ENCODE results near the gene ZNF502. TPM values are rescaled to one million over a fixed set of nuclear protein-coding genes. Genes with fewer than 3 reads are reported as not detected.

The ZNF502 gene
- total RNA-seq (2022; extraction: Qiagen RNA extraction; ENCODE audit: low read depth) = 1.5 to 2.6 TPM (median 1.7 TPM) in 5 replicates

GRCh38 chr3:44712455-44713075, at the start of gene ZNF502:
TSS of gene ZNF502 (plus strand) at chr3:44712660. CDS start at chr3:44720262, 7,602 bp downstream.

GRCh38 chr3:44729384-44729910, 17.0 kb downstream of the ZNF502 start, which contains the start of gene ZNF501:
TSS of gene ZNF501 (plus strand) at chr3:44729635. CDS start at chr3:44734422, 4,787 bp downstream.

GRCh38 chr3:44761424-44762169, 49.1 kb downstream of the ZNF502 start, which contains the start of the genes KIAA1143 and KIF15:
TSS of gene KIAA1143 (minus strand) at chr3:44761619. CDS start at chr3:44761602, 17 bp downstream.
TSS of gene KIF15 (plus strand) at chr3:44761794. CDS start at chr3:44761866, 72 bp downstream.

Other genes starting within 250 kb of the ZNF502 start
- gene ZNF445, start 235.0 kb upstream of the ZNF502 start, total RNA-seq (2022; extraction: Qiagen RNA extraction; ENCODE audit: low read depth) = 2.5 to 3.6 TPM (median 3.2 TPM) in 5 replicates
- not detected in 5 replicates for gene ZKSCAN7, start 157.5 kb upstream of the ZNF502 start, total RNA-seq (2022; extraction: Qiagen RNA extraction; ENCODE audit: low read depth)
- gene ZNF660, start 127.7 kb upstream of the ZNF502 start, total RNA-seq (2022; extraction: Qiagen RNA extraction; ENCODE audit: low read depth) = not detected in 5 replicates
- 1.5 to 2.1 TPM (median 1.9 TPM) in 5 replicates for gene ZNF197, start 87.6 kb upstream of the ZNF502 start, total RNA-seq (2022; extraction: Qiagen RNA extraction; ENCODE audit: low read depth)
- gene ZNF35, start 63.9 kb upstream of the ZNF502 start, total RNA-seq (2022; extraction: Qiagen RNA extraction; ENCODE audit: low read depth) = 4.9 to 7.6 TPM (median 5.8 TPM) in 5 replicates
- not detected in 5 replicates for gene ZNF501, start 17.0 kb downstream of the ZNF502 start, total RNA-seq (2022; extraction: Qiagen RNA extraction; ENCODE audit: low read depth)
- gene KIAA1143, start 49.0 kb downstream of the ZNF502 start, total RNA-seq (2022; extraction: Qiagen RNA extraction; ENCODE audit: low read depth) = 9.0 to 19.0 TPM (median 16.4 TPM) in 5 replicates
- 8.6 to 10.2 TPM (median 9.1 TPM) in 5 replicates for gene KIF15, start 49.1 kb downstream of the ZNF502 start, total RNA-seq (2022; extraction: Qiagen RNA extraction; ENCODE audit: low read depth)
- gene TMEM42, start 149.3 kb downstream of the ZNF502 start, total RNA-seq (2022; extraction: Qiagen RNA extraction; ENCODE audit: low read depth) = 7.3 to 10.1 TPM (median 9.7 TPM) in 5 replicates
- 0.05 to 0.09 TPM (median 0.07 TPM) in 3 of 5 replicates, not detected in the others for gene TGM4, start 161.9 kb downstream of the ZNF502 start, total RNA-seq (2022; extraction: Qiagen RNA extraction; ENCODE audit: low read depth)